Right lobe of liver (tissue), 4 donors: ENCODE results near the gene UGT2B15.
A peak's percentile ranks its signal among the peaks of the same experiment; 100 is the strongest.
"Not testable (repeated sequence)": the region's sequence is repeated elsewhere in the genome, so short reads cannot be mapped to it uniquely, and the experiment has no call there.

Experiments used
- CTCF ChIP-seq, 4 donors: fragments of 200-600 bp in 3 of 4; fragments of 450-650 bp in 1 of 4; IDR thresholded peaks; one replicate each; pipeline versions ENCODE4 v1.5.1 to v1.8.0; 2016 to 2022; ENCODE audit warnings: antibody characterized with exemption in 4 of 4, mild to moderate bottlenecking in 2 of 4
- POLR2A ChIP-seq: fragments of 450-650 bp; IDR thresholded peaks from one replicate; pipeline ENCODE4 v1.6.1; 2017; ENCODE audit warnings: antibody characterized with exemption, mild to moderate bottlenecking
- donor health status: DM: no; HTN: no; CAD: no.
- donor health status: DM: no; HTN: no; CAD: no.
- donor health status: DM: no; HTN: yes; CAD: no.

- peak; percentile 15 for TF ChIP-seq POLR2A
- TF ChIP-seq CTCF (IDR thresholded peaks at IDR 0.05): not testable (repeated sequence)
Observed at GRCh38 chr4:68670479-68670939, at the start of gene UGT2B15.
